ACC112 (cell line): ENCODE data around the gene LILRA6.
"Not testable (repeated sequence)": the region's sequence is repeated elsewhere in the genome, so short reads cannot be mapped to it uniquely, and the experiment has no call there.

Experiments used
- H2AFZ ChIP-seq: fragments of 200-600 bp; sonication (generic); one replicate; pipeline ENCODE4 v1.6.0; 2017; ENCODE audit warnings: antibody characterized with exemption, low read length; ENCODE audit not compliant: unreplicated experiment
- H3K27ac ChIP-seq: fragments of 200-600 bp; sonication (generic); 2 replicates; pipeline ENCODE4 v1.5.1; 2014; ENCODE audit warnings: low read depth, mild to moderate bottlenecking, antibody characterized with exemption, low read length, moderate library complexity
- H3K27me3 ChIP-seq: fragments of 200-600 bp; sonication (generic); 2 replicates; pipeline ENCODE4 v1.6.1; 2014; ENCODE audit warnings: mild to moderate bottlenecking, antibody characterized with exemption, low read length, moderate library complexity, mixed read lengths; ENCODE audit not compliant: insufficient read depth
- H3K36me3 ChIP-seq: fragments of 200-600 bp; sonication (generic); 2 replicates; pipeline ENCODE4 v1.6.1; 2016; ENCODE audit warnings: mild to moderate bottlenecking, antibody characterized with exemption, low read length, moderate library complexity, mixed read lengths; ENCODE audit not compliant: insufficient read depth
- H3K4me1 ChIP-seq: fragments of 200-600 bp; sonication (generic); one replicate; pipeline ENCODE4 v1.6.1; 2016; ENCODE audit warnings: low read length, mixed read lengths; ENCODE audit not compliant: insufficient read depth, unreplicated experiment, control insufficient read depth
- H3K4me3 ChIP-seq: fragments of 200-600 bp; sonication (generic); 2 replicates; pipeline ENCODE4 v1.5.1; 2014; ENCODE audit warnings: mild to moderate bottlenecking, low read depth, low read length
- H3K79me2 ChIP-seq: fragments of 200-600 bp; sonication (generic); one replicate; pipeline ENCODE4 v1.6.0; 2016; ENCODE audit warnings: low read length; ENCODE audit not compliant: control insufficient read depth, unreplicated experiment, insufficient read depth

LILRA6 gene

GRCh38 chr19:54279406-54279962 lies 36.9 kb upstream of the LILRA6 start:
- Histone ChIP-seq H3K4me3 (no peak overlapping the region), H3K79me2 (no peaks in the 10 kb centered on the region), H3K4me1 (no peaks in the 10 kb centered on the region), H3K27me3 (peaks cover 15% of the 10 kb centered on the region), H3K36me3 (no peaks in the 10 kb centered on the region), H3K27ac (no peak overlapping the region), H2AFZ (no peak overlapping the region)

GRCh38 chr19:54278571-54279195 lies 36.1 kb upstream of the LILRA6 start:
- not testable (repeated sequence) for H3K4me3 ChIP-seq, H2AFZ ChIP-seq, H3K4me1 ChIP-seq, H3K36me3 ChIP-seq, H3K27ac ChIP-seq, H3K79me2 ChIP-seq
- H3K27me3 ChIP-seq = peaks cover 21% of the 10 kb centered on the region

- H3K27me3 ChIP-seq = peaks cover 18% of the 10 kb centered on the region
- H2AFZ ChIP-seq, H3K36me3 ChIP-seq, H3K79me2 ChIP-seq, H3K4me1 ChIP-seq, H3K4me3 ChIP-seq, H3K27ac ChIP-seq: not testable (repeated sequence)
Measured at GRCh38 chr19:54278056-54278455, 35.5 kb upstream of the LILRA6 start.

- H3K36me3 ChIP-seq, H3K27ac ChIP-seq, H3K4me3 ChIP-seq, H3K4me1 ChIP-seq, H2AFZ ChIP-seq, H3K79me2 ChIP-seq: not testable (repeated sequence)
- peaks cover 14% of the 10 kb centered on the region for H3K27me3 ChIP-seq
Measured at GRCh38 chr19:54277111-54277615, 34.6 kb upstream of the LILRA6 start.

GRCh38 chr19:54275951-54276350 lies 33.4 kb upstream of the LILRA6 start:
- peaks cover 14% of the 10 kb centered on the region for H3K27me3 ChIP-seq
- H3K27ac ChIP-seq = no peak overlapping the region
- no peaks in the 10 kb centered on the region for H3K36me3 ChIP-seq
- H3K4me1 ChIP-seq = no peaks in the 10 kb centered on the region
- H3K79me2 ChIP-seq = no peaks in the 10 kb centered on the region
- no peak overlapping the region for H2AFZ ChIP-seq
- no peak overlapping the region for H3K4me3 ChIP-seq

GRCh38 chr19:54274516-54274915 lies 31.9 kb upstream of the LILRA6 start:
- H3K27me3 ChIP-seq = peaks cover 19% of the 10 kb centered on the region
- not testable (repeated sequence) for H3K4me1 ChIP-seq, H3K4me3 ChIP-seq, H3K79me2 ChIP-seq, H3K36me3 ChIP-seq, H3K27ac ChIP-seq, H2AFZ ChIP-seq

GRCh38 chr19:54273821-54274220 lies 31.2 kb upstream of the LILRA6 start:
- H3K27me3 ChIP-seq = peaks cover 26% of the 10 kb centered on the region
- no peaks in the 10 kb centered on the region for H3K36me3 ChIP-seq
- H3K4me3 ChIP-seq = no peak overlapping the region
- no peaks in the 10 kb centered on the region for H3K4me1 ChIP-seq
- H2AFZ ChIP-seq = no peak overlapping the region
- H3K27ac ChIP-seq = no peak overlapping the region
- H3K79me2 ChIP-seq = no peaks in the 10 kb centered on the region

GRCh38 chr19:54272181-54272580 lies 29.6 kb upstream of the LILRA6 start:
- H3K27me3 ChIP-seq = peaks cover 36% of the 10 kb centered on the region
- H3K4me1 ChIP-seq, H3K36me3 ChIP-seq, H3K27ac ChIP-seq, H2AFZ ChIP-seq, H3K79me2 ChIP-seq, H3K4me3 ChIP-seq: not testable (repeated sequence)

GRCh38 chr19:54271587-54271986 lies 29.0 kb upstream of the LILRA6 start:
- not testable (repeated sequence) for H3K4me3 ChIP-seq, H3K4me1 ChIP-seq, H3K79me2 ChIP-seq, H3K36me3 ChIP-seq, H3K27ac ChIP-seq, H2AFZ ChIP-seq
- H3K27me3 ChIP-seq = peaks cover 35% of the 10 kb centered on the region

- no peaks in the 10 kb centered on the region for H3K4me1 ChIP-seq
- no peaks in the 10 kb centered on the region for H3K36me3 ChIP-seq
- H3K27ac ChIP-seq = no peak overlapping the region
- no peaks in the 10 kb centered on the region for H3K79me2 ChIP-seq
- H3K4me3 ChIP-seq = no peak overlapping the region
- peaks cover 36% of the 10 kb centered on the region for H3K27me3 ChIP-seq
- no peak overlapping the region for H2AFZ ChIP-seq
Measured at GRCh38 chr19:54271106-54271505, 28.5 kb upstream of the LILRA6 start.

- Histone ChIP-seq H2AFZ (no peak overlapping the region), H3K27ac (no peak overlapping the region), H3K4me3 (no peak overlapping the region), H3K36me3 (no peaks in the 10 kb centered on the region), H3K79me2 (no peaks in the 10 kb centered on the region), H3K27me3 (peaks cover 35% of the 10 kb centered on the region), H3K4me1 (no peaks in the 10 kb centered on the region)
Measured at GRCh38 chr19:54268936-54269335, 26.3 kb upstream of the LILRA6 start.
